Measurements from ENCODE around the gene NUP58. TPM values are rescaled to one million over a fixed set of nuclear protein-coding genes. Genes with fewer than 3 reads are reported as not detected.
A peak's percentile ranks its signal among the peaks of the same experiment; 100 is the strongest.

NUP58 gene
- total RNA-seq, 1 experiment from 2014 or later = 101 TPM

DNA sequence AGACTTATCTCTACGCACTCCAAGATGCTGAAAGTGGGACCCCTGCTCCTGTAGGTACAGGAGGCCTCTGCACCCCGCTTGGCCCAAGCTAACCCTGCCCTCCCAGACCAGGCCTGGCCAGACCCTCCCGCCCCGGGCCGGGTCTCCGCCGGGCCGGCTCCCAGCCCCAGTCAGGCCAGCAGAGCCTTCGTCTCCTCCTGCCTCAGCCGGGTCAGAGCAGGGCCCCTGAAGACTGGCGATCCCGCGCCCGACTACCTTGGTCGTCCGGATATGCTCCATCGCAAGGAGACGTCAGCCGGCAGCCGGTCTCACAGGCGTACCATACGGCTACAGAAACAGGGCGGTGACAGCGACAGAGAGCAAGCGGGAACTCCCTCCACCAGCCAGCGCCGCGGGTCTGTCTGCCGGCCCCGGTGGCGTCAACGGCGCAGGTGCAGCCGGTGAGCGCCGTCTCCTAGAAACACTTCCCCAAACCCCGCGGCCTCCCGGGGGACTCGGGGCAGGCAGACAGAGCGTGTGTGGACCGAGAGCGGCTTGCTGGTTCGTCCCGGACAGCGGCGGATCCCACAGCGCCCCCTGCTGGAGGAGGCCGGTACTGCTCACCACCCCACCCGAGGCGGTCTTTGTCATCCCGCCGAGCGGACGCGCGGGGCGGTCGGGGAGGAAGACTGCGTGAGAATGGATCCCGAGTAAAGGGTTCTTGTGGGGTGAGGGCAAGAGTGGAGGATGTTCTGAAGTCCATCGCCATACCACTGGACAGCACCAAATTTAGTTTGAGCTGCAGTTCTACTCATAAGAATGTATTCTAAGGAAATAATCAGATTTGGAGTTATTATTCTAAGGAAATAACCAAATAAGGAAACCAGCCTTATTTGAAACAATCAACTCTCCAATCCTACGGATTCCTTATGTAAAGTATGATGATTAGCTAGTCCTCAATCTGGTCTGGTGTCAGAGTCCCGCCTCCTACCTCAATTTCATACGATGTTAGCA, 14.2 kb upstream of the NUP58 start, which contains the start of gene MTMR6 (continued):
- TF ChIP-seq, protein P1, sequence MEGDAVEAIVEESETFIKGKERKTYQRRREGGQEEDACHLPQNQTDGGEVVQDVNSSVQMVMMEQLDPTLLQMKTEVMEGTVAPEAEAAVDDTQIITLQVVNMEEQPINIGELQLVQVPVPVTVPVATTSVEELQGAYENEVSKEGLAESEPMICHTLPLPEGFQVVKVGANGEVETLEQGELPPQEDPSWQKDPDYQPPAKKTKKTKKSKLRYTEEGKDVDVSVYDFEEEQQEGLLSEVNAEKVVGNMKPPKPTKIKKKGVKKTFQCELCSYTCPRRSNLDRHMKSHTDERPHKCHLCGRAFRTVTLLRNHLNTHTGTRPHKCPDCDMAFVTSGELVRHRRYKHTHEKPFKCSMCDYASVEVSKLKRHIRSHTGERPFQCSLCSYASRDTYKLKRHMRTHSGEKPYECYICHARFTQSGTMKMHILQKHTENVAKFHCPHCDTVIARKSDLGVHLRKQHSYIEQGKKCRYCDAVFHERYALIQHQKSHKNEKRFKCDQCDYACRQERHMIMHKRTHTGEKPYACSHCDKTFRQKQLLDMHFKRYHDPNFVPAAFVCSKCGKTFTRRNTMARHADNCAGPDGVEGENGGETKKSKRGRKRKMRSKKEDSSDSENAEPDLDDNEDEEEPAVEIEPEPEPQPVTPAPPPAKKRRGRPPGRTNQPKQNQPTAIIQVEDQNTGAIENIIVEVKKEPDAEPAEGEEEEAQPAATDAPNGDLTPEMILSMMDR (IDR thresholded peaks at IDR 0.05 in 2 of 3, conservative IDR thresholded peaks at IDR 0.05 in 1 of 3; ENCODE audit: borderline replicate concordance in 1 of 3, insufficient read depth in 1 of 3, low read depth in 2 of 3, low read length in 2 of 3) = peak; percentile 42 to 96 (median 92); a peak in 4 of 6 replicates
- no peak for TF ChIP-seq FOSL1 (IDR thresholded peaks at IDR 0.05; ENCODE audit: low read depth)
- TF ChIP-seq CEBPB (IDR thresholded peaks at IDR 0.05; ENCODE audit: low read depth) = no peak

DNA sequence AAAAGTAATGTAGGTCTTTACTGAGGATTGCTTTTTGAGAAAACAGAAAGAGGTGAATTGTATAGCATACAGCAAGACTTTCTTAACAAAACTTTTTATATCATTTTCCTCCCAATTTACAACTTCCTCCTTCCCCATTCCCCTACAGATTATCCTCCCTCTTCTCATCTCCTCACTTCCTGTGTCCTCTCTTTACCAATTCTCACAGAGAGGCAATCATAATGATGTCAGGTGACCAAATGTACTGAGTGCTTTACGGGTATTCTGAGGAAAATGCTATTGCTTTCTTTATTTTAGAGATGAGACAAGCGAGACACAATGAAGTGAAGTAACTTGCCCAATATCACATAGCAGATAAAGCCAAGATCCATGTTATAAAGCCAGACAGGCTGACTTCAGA, 12.5 kb upstream of the NUP58 start:
- ChIA-PET CTCF (no interaction called here), POLR2A (no interaction called here), RAD21 (ENCODE audit: low non-redundant PET in 1 of 2, low total read pairs in 2 of 2, uncharacterized antibody in 2 of 2, unreplicated experiment in 2 of 2) (no interaction called here)
- intact Hi-C loops (cut with micrococcal nuclease) = loop anchor here (10.0 kb wide), 1 partner anchor 64 kb away; no protein-coding TSS in a partner anchor
- DNase-seq (ENCODE audit: low read depth, low spot score) (no peak), ATAC-seq (no peak)
- Histone ChIP-seq H3K4me1 (ENCODE audit: control insufficient read depth in 1 of 2, insufficient read depth in 2 of 2, low read length in 2 of 2) (peaks cover 10 to 20% of the 10 kb centered on the region in 2 experiments), H3K27ac (ENCODE audit: low read depth, low read length) (no peak overlapping the region), H3K27me3 (ENCODE audit: insufficient read depth, low read length) (no peaks in the 10 kb centered on the region), H3K4me2 (ENCODE audit: low read length) (no peak overlapping the region), H3K9me3 (ENCODE audit: control insufficient read depth in 1 of 2, insufficient read depth in 1 of 2, low read depth in 1 of 2, low read length in 2 of 2) (no peaks in the 10 kb centered on the region), H3K79me2 (ENCODE audit: insufficient read depth, low read length) (peaks cover 29% of the 10 kb centered on the region), H3K9me2 (ENCODE audit: insufficient read depth) (no peaks in the 10 kb centered on the region), H3K4me3 (replicated peaks in 1 of 2; ENCODE audit: low read depth in 1 of 2, low read length in 2 of 2) (no peak overlapping the region), H2AFZ (ENCODE audit: low read depth, low read length, poor library complexity, severe bottlenecking) (peak overlapping the region; percentile 97), H3K9ac (ENCODE audit: low read length) (no peak overlapping the region), H3K36me3 (ENCODE audit: control insufficient read depth in 1 of 2, insufficient read depth in 2 of 2, low read length in 2 of 2) (no peaks in the 10 kb centered on the region), H4K20me1 (ENCODE audit: insufficient read depth) (no peaks in the 10 kb centered on the region)
- TF ChIP-seq ZNF274 (IDR thresholded peaks at IDR 0.05; ENCODE audit: low read depth, low read length) (no peak), CEBPB (IDR thresholded peaks at IDR 0.05; ENCODE audit: low read depth) (no peak), EZH2 (IDR thresholded peaks at IDR 0.05) (no peak), JUND (IDR thresholded peaks at IDR 0.05) (no peak), YY1 (IDR thresholded peaks at IDR 0.05; ENCODE audit: extremely low read depth, insufficient replicate concordance, low read depth, low read length) (no peak), ELF1 (IDR thresholded peaks at IDR 0.05; ENCODE audit: borderline replicate concordance, low read depth) (no peak)
- no TSS peak for BruUV-seq (replicated peaks)

Data from HCT116 (cell line).